H1 (cell line): ENCODE results near the gene TCF4. TPM values are rescaled to one million over a fixed set of nuclear protein-coding genes. Genes with fewer than 3 reads are reported as not detected.

Source experiments
- CREB1 ChIP-seq: IDR thresholded peaks from 2 replicates; pipeline ENCODE4 v1.6.1; 2012; ENCODE audit warnings: inconsistent platforms
- JUND ChIP-seq: IDR thresholded peaks from 2 replicates; pipeline ENCODE4 v1.6.1; 2011; ENCODE audit warnings: mild to moderate bottlenecking, improper control_type of control experiment, low read length
- POLR2AphosphoS5 ChIP-seq: IDR thresholded peaks from 2 replicates; pipeline ENCODE4 v1.6.1; 2011; ENCODE audit warnings: low read depth, low read length
- SAP30 ChIP-seq: fragments of 300-600 bp; sonication (generic); IDR thresholded peaks from 2 replicates; pipeline ENCODE4 v1.7.1; 2012; ENCODE audit warnings: low read length, moderate library complexity, mild to moderate bottlenecking, inconsistent platforms; ENCODE audit not compliant: insufficient read depth, insufficient replicate concordance
- SIRT6 ChIP-seq: IDR thresholded peaks from one replicate; pipeline ENCODE4 v1.7.1; 2012; ENCODE audit warnings: low read length, inconsistent platforms
- TCF12 ChIP-seq: IDR thresholded peaks from 2 replicates; pipeline ENCODE4 v1.6.1; 2011; ENCODE audit warnings: low read depth, mild to moderate bottlenecking, low read length
- polyA plus RNA-seq, 7 experiments: library from polyadenylated mRNA; depleted of rRNA in 3 of 7; stranded (reverse) in 5 of 7; unstranded in 2 of 7; fragments of >200 nt in 5 of 7; fragments of 200-250 nt in 2 of 7; gene quantifications; 1 replicate in 5 of 7; 2 replicates in 1 of 7; 4 replicates in 1 of 7; pipeline versions ENCODE4 v1.2.1 to v1.2.3, GENCODE V29; 2011 to 2013; ENCODE audit warnings: missing spikeins in 2 of 7, mixed read lengths in 2 of 7
- total RNA-seq: library from RNA; stranded (reverse); fragmentation: NEBNext Ultra II Directional; extraction: Animal tissue kit (Norgen Biotek cat#: 25700); gene quantifications from 2 replicates; pipeline ENCODE4 v1.2.1, GENCODE V29; 2021
- TF ChIP-seq, protein P1 (sequence below): IDR thresholded peaks from 2 replicates; pipeline ENCODE4 v1.6.1; 2012; ENCODE audit warnings: low read length, inconsistent platforms
- TF ChIP-seq, protein P2 (sequence below): IDR thresholded peaks from 2 replicates; pipeline ENCODE4 v1.6.1; 2011; ENCODE audit warnings: low read length, improper control_type of control experiment

TCF4 gene
- total and polyA plus RNA-seq, 2 of the 8 experiments (the other 6 are each of a cell fraction or from before 2014, with no cell fraction given): 59.3 to 118 TPM

DNA sequence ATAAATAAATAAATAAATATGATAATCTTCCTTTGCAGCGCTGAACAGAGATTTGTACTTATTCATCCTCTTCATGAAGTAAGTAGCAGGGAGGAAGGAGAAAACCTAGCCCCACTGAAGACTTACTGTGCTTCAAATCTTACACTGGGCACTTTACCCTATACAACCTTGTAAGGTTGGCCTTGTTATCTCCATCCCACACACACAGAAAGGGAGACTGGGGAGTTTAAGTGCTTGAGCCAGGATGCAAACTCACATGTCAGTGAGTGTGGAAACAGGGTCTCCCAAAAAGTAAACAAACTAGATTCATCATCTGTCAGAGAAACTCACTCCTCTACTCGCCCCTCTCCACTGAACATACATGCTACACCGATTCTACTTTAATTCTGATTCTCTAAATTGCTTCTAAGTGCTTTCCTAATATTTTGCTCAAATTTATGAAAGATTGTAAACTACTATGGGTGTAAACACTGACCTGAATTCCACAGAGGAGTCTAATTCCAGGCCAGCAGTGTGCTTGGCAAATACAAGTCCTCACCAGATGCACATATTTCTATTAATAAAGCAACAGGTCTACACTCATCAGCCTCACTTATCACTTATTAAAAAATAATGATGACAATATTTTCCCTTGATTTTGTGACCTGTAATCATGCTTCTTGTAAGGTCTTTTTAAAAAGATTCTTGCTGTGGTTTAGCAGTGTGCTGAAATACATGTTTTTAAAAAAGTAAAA is 155.5 kb downstream of the TCF4 start (continued):
- no peak for TF ChIP-seq JUND
- TF ChIP-seq POLR2AphosphoS5: no peak
- no peak for TF ChIP-seq SAP30
- TF ChIP-seq TCF12: no peak
- TF ChIP-seq CREB1: no peak
- TF ChIP-seq, protein P1, sequence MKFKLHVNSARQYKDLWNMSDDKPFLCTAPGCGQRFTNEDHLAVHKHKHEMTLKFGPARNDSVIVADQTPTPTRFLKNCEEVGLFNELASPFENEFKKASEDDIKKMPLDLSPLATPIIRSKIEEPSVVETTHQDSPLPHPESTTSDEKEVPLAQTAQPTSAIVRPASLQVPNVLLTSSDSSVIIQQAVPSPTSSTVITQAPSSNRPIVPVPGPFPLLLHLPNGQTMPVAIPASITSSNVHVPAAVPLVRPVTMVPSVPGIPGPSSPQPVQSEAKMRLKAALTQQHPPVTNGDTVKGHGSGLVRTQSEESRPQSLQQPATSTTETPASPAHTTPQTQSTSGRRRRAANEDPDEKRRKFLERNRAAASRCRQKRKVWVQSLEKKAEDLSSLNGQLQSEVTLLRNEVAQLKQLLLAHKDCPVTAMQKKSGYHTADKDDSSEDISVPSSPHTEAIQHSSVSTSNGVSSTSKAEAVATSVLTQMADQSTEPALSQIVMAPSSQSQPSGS: no peak
- TF ChIP-seq SIRT6: no peak
- TF ChIP-seq, protein P2, sequence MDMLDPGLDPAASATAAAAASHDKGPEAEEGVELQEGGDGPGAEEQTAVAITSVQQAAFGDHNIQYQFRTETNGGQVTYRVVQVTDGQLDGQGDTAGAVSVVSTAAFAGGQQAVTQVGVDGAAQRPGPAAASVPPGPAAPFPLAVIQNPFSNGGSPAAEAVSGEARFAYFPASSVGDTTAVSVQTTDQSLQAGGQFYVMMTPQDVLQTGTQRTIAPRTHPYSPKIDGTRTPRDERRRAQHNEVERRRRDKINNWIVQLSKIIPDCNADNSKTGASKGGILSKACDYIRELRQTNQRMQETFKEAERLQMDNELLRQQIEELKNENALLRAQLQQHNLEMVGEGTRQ: no peak
- TF ChIP-seq, all 59 proteins: peak for 0
